DND-41 (cell line): ENCODE data around the gene LPAR1.

ENCODE experiments used
- EZH2 ChIP-seq: IDR thresholded peaks from 3 replicates; pipeline ENCODE4 v1.6.1; 2012; ENCODE audit warnings: borderline replicate concordance, low read depth, mild to moderate bottlenecking, moderate library complexity, low read length, inconsistent platforms; ENCODE audit not compliant: severe bottlenecking
- TF ChIP-seq, protein P1 (sequence below): IDR thresholded peaks from 2 replicates; pipeline ENCODE4 v1.5.1; 2012; ENCODE audit warnings: borderline replicate concordance, low read length, moderate library complexity, mild to moderate bottlenecking; ENCODE audit not compliant: poor library complexity, severe bottlenecking; ENCODE audit errors: extremely low read depth

DNA sequence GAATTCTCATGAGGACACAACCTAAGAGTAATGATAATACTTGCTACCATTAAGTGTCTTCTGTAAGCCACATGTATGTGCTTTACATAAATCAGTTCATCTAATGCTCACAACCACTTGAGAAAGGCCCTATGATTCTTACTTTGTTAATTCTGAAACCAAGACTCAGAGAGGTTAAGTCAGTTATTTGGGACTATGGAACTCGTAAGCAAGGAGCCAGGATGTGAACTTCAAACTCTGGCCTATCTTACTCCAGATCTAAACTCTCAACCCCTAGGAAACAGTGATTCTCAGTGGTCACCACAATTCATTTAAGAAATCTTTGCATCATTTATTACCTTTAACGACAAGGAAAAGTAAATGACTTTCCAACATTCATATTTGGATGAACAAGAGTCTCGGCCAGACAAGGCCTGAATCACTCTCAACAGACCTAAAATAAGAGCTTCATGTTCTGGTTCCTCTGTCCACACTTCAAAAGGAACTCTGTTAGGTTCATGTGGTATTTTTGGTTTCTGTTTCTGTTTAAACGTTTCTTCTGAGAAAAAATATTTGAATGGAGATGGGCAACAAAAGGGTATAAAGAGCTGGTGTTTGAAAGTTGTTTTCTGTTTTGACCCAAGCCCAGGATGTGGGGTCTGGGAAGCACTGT is 104.8 kb downstream of the LPAR1 start:
- TF ChIP-seq, protein P1, sequence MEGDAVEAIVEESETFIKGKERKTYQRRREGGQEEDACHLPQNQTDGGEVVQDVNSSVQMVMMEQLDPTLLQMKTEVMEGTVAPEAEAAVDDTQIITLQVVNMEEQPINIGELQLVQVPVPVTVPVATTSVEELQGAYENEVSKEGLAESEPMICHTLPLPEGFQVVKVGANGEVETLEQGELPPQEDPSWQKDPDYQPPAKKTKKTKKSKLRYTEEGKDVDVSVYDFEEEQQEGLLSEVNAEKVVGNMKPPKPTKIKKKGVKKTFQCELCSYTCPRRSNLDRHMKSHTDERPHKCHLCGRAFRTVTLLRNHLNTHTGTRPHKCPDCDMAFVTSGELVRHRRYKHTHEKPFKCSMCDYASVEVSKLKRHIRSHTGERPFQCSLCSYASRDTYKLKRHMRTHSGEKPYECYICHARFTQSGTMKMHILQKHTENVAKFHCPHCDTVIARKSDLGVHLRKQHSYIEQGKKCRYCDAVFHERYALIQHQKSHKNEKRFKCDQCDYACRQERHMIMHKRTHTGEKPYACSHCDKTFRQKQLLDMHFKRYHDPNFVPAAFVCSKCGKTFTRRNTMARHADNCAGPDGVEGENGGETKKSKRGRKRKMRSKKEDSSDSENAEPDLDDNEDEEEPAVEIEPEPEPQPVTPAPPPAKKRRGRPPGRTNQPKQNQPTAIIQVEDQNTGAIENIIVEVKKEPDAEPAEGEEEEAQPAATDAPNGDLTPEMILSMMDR, result no peak
- no peak for TF ChIP-seq EZH2
